ENCODE results near the gene GLP2R.

DNA sequence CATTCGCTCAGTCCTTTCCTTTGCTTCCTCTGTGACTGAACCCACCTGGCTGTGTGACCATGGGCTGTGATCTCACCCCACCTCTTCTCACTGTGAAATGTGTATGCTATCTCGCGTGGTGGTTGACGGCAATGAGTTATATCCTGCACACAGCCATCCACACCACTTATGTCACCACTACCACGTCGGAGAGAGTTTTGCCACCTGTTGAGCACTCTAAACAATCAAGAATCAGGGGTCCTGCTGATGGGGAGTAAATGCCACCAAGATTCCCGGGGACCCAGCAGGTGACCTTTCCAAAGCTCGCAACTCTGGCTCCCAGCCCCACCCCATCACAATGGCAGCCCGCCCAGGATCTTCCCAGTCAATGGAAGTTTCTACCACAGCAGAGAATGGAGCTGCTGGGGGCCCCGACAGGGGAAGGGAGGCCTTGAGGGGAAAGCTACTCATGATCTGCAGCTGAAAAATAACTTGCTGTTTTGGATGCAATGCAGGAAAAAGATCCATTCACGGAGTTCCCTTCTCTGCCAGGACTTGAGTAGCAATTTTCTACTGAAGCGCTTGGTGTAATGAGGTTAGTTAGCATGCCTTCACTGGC is 105.5 kb downstream of the GLP2R start:
- TF ChIP-seq, protein P1, sequence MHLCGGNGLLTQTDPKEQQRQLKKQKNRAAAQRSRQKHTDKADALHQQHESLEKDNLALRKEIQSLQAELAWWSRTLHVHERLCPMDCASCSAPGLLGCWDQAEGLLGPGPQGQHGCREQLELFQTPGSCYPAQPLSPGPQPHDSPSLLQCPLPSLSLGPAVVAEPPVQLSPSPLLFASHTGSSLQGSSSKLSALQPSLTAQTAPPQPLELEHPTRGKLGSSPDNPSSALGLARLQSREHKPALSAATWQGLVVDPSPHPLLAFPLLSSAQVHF (CRISPR knock-in tag; IDR thresholded peaks at IDR 0.05): no peak
- no peak for TF ChIP-seq FOXK2 (IDR thresholded peaks at IDR 0.05)
- no peak for TF ChIP-seq RAD51 (IDR thresholded peaks at IDR 0.05; ENCODE audit: borderline replicate concordance)
- TF ChIP-seq HMG20A (CRISPR knock-in tag; IDR thresholded peaks at IDR 0.05; ENCODE audit: borderline replicate concordance): no peak
- no peak for TF ChIP-seq HMG20B (CRISPR knock-in tag; conservative IDR thresholded peaks at IDR 0.05)
- TF ChIP-seq, protein P2, sequence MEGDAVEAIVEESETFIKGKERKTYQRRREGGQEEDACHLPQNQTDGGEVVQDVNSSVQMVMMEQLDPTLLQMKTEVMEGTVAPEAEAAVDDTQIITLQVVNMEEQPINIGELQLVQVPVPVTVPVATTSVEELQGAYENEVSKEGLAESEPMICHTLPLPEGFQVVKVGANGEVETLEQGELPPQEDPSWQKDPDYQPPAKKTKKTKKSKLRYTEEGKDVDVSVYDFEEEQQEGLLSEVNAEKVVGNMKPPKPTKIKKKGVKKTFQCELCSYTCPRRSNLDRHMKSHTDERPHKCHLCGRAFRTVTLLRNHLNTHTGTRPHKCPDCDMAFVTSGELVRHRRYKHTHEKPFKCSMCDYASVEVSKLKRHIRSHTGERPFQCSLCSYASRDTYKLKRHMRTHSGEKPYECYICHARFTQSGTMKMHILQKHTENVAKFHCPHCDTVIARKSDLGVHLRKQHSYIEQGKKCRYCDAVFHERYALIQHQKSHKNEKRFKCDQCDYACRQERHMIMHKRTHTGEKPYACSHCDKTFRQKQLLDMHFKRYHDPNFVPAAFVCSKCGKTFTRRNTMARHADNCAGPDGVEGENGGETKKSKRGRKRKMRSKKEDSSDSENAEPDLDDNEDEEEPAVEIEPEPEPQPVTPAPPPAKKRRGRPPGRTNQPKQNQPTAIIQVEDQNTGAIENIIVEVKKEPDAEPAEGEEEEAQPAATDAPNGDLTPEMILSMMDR (CRISPR knock-in tag; IDR thresholded peaks at IDR 0.05): no peak
- TF ChIP-seq ATF1 (CRISPR knock-in tag; IDR thresholded peaks at IDR 0.05): no peak
- TF ChIP-seq, protein P3, sequence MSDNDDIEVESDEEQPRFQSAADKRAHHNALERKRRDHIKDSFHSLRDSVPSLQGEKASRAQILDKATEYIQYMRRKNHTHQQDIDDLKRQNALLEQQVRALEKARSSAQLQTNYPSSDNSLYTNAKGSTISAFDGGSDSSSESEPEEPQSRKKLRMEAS (IDR thresholded peaks at IDR 0.05): no peak
